ENCODE measurements around the gene HSPB3.

- TF ChIP-seq CTCF (IDR thresholded peaks at IDR 0.05) = no peak
- TF ChIP-seq POLR2A (IDR thresholded peaks at IDR 0.05) = no peak
- no peak for TF ChIP-seq POLR2AphosphoS5 (IDR thresholded peaks at IDR 0.05)
Observed at GRCh38 chr5:54477941-54478478, 22.5 kb downstream of the HSPB3 start.

Measured in prostate gland (tissue), 2 donors.